ENCODE measurements around the gene SYNDIG1. TPM values are rescaled to one million over a fixed set of nuclear protein-coding genes. Genes with fewer than 3 reads are reported as not detected.

SYNDIG1 gene
- total RNA-seq, 3 donors from 2014 or later = not detected

- H3K4me3 Mint-ChIP-seq = no peak overlapping the region
- H3K36me3 Mint-ChIP-seq (ENCODE audit: insufficient read depth) = no peaks in the 10 kb centered on the region
- ATAC-seq (no peak), DNase-seq (no peak)
- no peaks in the 10 kb centered on the region for H3K4me1 Mint-ChIP-seq (ENCODE audit: low read depth)
- H3K9me3 Mint-ChIP-seq = no peaks in the 10 kb centered on the region
- H3K27me3 Mint-ChIP-seq (ENCODE audit: low read depth) = peaks cover 4% of the 10 kb centered on the region
Measured at GRCh38 chr20:24528583-24529368, 59.3 kb downstream of the SYNDIG1 start.

- no peak for ATAC-seq
- DNase-seq = no peak
- H3K9me3 Mint-ChIP-seq = no peaks in the 10 kb centered on the region
- H3K4me3 Mint-ChIP-seq = no peak overlapping the region
- no peaks in the 10 kb centered on the region for H3K36me3 Mint-ChIP-seq (ENCODE audit: insufficient read depth)
- H3K27me3 Mint-ChIP-seq (ENCODE audit: low read depth) = peaks cover 5% of the 10 kb centered on the region
- H3K4me1 Mint-ChIP-seq (ENCODE audit: low read depth) = no peaks in the 10 kb centered on the region
Measured at GRCh38 chr20:24529369-24529719, 59.9 kb downstream of the SYNDIG1 start.

- H3K4me3 Mint-ChIP-seq = no peak overlapping the region
- H3K36me3 Mint-ChIP-seq (ENCODE audit: insufficient read depth) = no peaks in the 10 kb centered on the region
- ATAC-seq (no peak), DNase-seq (no peak)
- no peaks in the 10 kb centered on the region for H3K4me1 Mint-ChIP-seq (ENCODE audit: low read depth)
- H3K27me3 Mint-ChIP-seq (ENCODE audit: low read depth) = peaks cover 5% of the 10 kb centered on the region
- no peaks in the 10 kb centered on the region for H3K9me3 Mint-ChIP-seq
Measured at GRCh38 chr20:24530131-24530680, 60.8 kb downstream of the SYNDIG1 start.

GRCh38 chr20:24531202-24531601, 61.8 kb downstream of the SYNDIG1 start:
- Mint-ChIP-seq H3K4me1 (ENCODE audit: low read depth) (no peaks in the 10 kb centered on the region), H3K27me3 (ENCODE audit: low read depth) (peaks cover 5% of the 10 kb centered on the region), H3K9me3 (no peaks in the 10 kb centered on the region), H3K4me3 (no peak overlapping the region), H3K36me3 (ENCODE audit: insufficient read depth) (no peaks in the 10 kb centered on the region)
- ATAC-seq (no peak), DNase-seq (no peak)

- DNase-seq (no peak), ATAC-seq (no peak)
- no peak overlapping the region for H3K4me3 Mint-ChIP-seq
- H3K4me1 Mint-ChIP-seq (ENCODE audit: low read depth) = no peaks in the 10 kb centered on the region
- peaks cover 5% of the 10 kb centered on the region for H3K27me3 Mint-ChIP-seq (ENCODE audit: low read depth)
- no peaks in the 10 kb centered on the region for H3K36me3 Mint-ChIP-seq (ENCODE audit: insufficient read depth)
- H3K9me3 Mint-ChIP-seq = no peaks in the 10 kb centered on the region
Measured at GRCh38 chr20:24531631-24532419, 62.4 kb downstream of the SYNDIG1 start.

- DNase-seq (no peak), ATAC-seq (no peak)
- no peaks in the 10 kb centered on the region for H3K36me3 Mint-ChIP-seq (ENCODE audit: insufficient read depth)
- H3K9me3 Mint-ChIP-seq = no peaks in the 10 kb centered on the region
- H3K4me1 Mint-ChIP-seq (ENCODE audit: low read depth) = no peaks in the 10 kb centered on the region
- H3K4me3 Mint-ChIP-seq = no peak overlapping the region
- peaks cover 5% of the 10 kb centered on the region for H3K27me3 Mint-ChIP-seq (ENCODE audit: low read depth)
Measured at GRCh38 chr20:24533449-24533848, 64.0 kb downstream of the SYNDIG1 start.

- H3K27me3 Mint-ChIP-seq (ENCODE audit: low read depth) = peaks cover 5% of the 10 kb centered on the region
- no peak for DNase-seq
- no peak overlapping the region for H3K4me3 Mint-ChIP-seq
Measured at GRCh38 chr20:24534282-24534681, 64.9 kb downstream of the SYNDIG1 start.

GRCh38 chr20:24535941-24536730, 66.7 kb downstream of the SYNDIG1 start:
- Mint-ChIP-seq H3K27me3 (ENCODE audit: low read depth) (peaks cover 6% of the 10 kb centered on the region), H3K4me1 (ENCODE audit: low read depth) (no peaks in the 10 kb centered on the region), H3K9me3 (no peaks in the 10 kb centered on the region), H3K4me3 (no peak overlapping the region), H3K36me3 (ENCODE audit: insufficient read depth) (no peaks in the 10 kb centered on the region)
- ATAC-seq (no peak), DNase-seq (no peak)

More at GRCh38 chr20:24534282-24534681, 64.9 kb downstream of the SYNDIG1 start:
- H3K9me3 Mint-ChIP-seq = no peaks in the 10 kb centered on the region
- no peak for ATAC-seq
- H3K36me3 Mint-ChIP-seq (ENCODE audit: insufficient read depth) = no peaks in the 10 kb centered on the region
- no peaks in the 10 kb centered on the region for H3K4me1 Mint-ChIP-seq (ENCODE audit: low read depth)

GRCh38 chr20:24537210-24537609, 67.8 kb downstream of the SYNDIG1 start:
- Mint-ChIP-seq H3K36me3 (ENCODE audit: insufficient read depth) (no peaks in the 10 kb centered on the region), H3K27me3 (ENCODE audit: low read depth) (peaks cover 6% of the 10 kb centered on the region), H3K9me3 (no peaks in the 10 kb centered on the region), H3K4me3 (no peak overlapping the region), H3K4me1 (ENCODE audit: low read depth) (no peaks in the 10 kb centered on the region)
- DNase-seq = no peak
- no peak for ATAC-seq

GRCh38 chr20:24542721-24543120, 73.3 kb downstream of the SYNDIG1 start:
- H3K9me3 Mint-ChIP-seq = no peaks in the 10 kb centered on the region
- H3K4me3 Mint-ChIP-seq = no peak overlapping the region
- no peaks in the 10 kb centered on the region for H3K36me3 Mint-ChIP-seq (ENCODE audit: insufficient read depth)

GRCh38 chr20:24543168-24543567, 73.7 kb downstream of the SYNDIG1 start:
- H3K27me3 Mint-ChIP-seq (ENCODE audit: low read depth) = peaks cover 13% of the 10 kb centered on the region
- H3K4me3 Mint-ChIP-seq = no peak overlapping the region
- no peaks in the 10 kb centered on the region for H3K36me3 Mint-ChIP-seq (ENCODE audit: insufficient read depth)
- ATAC-seq = no peak
- H3K4me1 Mint-ChIP-seq (ENCODE audit: low read depth) = no peaks in the 10 kb centered on the region
- no peaks in the 10 kb centered on the region for H3K9me3 Mint-ChIP-seq
- no peak for DNase-seq

More at GRCh38 chr20:24542721-24543120, 73.3 kb downstream of the SYNDIG1 start:
- DNase-seq (no peak), ATAC-seq (no peak)
- H3K4me1 Mint-ChIP-seq (ENCODE audit: low read depth) = no peaks in the 10 kb centered on the region
- peaks cover 13% of the 10 kb centered on the region for H3K27me3 Mint-ChIP-seq (ENCODE audit: low read depth)

GRCh38 chr20:24543741-24544140, 74.3 kb downstream of the SYNDIG1 start:
- no peaks in the 10 kb centered on the region for H3K4me1 Mint-ChIP-seq (ENCODE audit: low read depth)
- no peaks in the 10 kb centered on the region for H3K36me3 Mint-ChIP-seq (ENCODE audit: insufficient read depth)
- no peak overlapping the region for H3K4me3 Mint-ChIP-seq
- ATAC-seq (no peak), DNase-seq (no peak)
- peaks cover 13% of the 10 kb centered on the region for H3K27me3 Mint-ChIP-seq (ENCODE audit: low read depth)
- no peaks in the 10 kb centered on the region for H3K9me3 Mint-ChIP-seq

- Mint-ChIP-seq H3K9me3 (no peaks in the 10 kb centered on the region), H3K4me3 (no peak overlapping the region), H3K27me3 (ENCODE audit: low read depth) (peaks cover 13% of the 10 kb centered on the region), H3K4me1 (ENCODE audit: low read depth) (no peaks in the 10 kb centered on the region), H3K36me3 (ENCODE audit: insufficient read depth) (no peaks in the 10 kb centered on the region)
- ATAC-seq (no peak), DNase-seq (no peak)
Measured at GRCh38 chr20:24544371-24544770, 74.9 kb downstream of the SYNDIG1 start.

- H3K4me1 Mint-ChIP-seq (ENCODE audit: low read depth) = no peaks in the 10 kb centered on the region
Measured at GRCh38 chr20:24545168-24545567, 75.7 kb downstream of the SYNDIG1 start.

More at GRCh38 chr20:24545168-24545567, 75.7 kb downstream of the SYNDIG1 start:
- ATAC-seq (no peak), DNase-seq (no peak)
- H3K36me3 Mint-ChIP-seq (ENCODE audit: insufficient read depth) = no peaks in the 10 kb centered on the region
- peaks cover 13% of the 10 kb centered on the region for H3K27me3 Mint-ChIP-seq (ENCODE audit: low read depth)
- no peaks in the 10 kb centered on the region for H3K9me3 Mint-ChIP-seq
- H3K4me3 Mint-ChIP-seq = no peak overlapping the region

Data from activated T-cell treated with anti-CD3 and anti-CD28 coated beads, Interleukin-2, amount 50 U/mL, for 4 hours (primary cell).